ENCODE data around the gene PADI2. TPM values are rescaled to one million over a fixed set of nuclear protein-coding genes. Genes with fewer than 3 reads are reported as not detected.

PADI2 gene
- total RNA-seq, 2 experiments from 2014 or later, result 0.08 TPM; not detected in 1

DNA sequence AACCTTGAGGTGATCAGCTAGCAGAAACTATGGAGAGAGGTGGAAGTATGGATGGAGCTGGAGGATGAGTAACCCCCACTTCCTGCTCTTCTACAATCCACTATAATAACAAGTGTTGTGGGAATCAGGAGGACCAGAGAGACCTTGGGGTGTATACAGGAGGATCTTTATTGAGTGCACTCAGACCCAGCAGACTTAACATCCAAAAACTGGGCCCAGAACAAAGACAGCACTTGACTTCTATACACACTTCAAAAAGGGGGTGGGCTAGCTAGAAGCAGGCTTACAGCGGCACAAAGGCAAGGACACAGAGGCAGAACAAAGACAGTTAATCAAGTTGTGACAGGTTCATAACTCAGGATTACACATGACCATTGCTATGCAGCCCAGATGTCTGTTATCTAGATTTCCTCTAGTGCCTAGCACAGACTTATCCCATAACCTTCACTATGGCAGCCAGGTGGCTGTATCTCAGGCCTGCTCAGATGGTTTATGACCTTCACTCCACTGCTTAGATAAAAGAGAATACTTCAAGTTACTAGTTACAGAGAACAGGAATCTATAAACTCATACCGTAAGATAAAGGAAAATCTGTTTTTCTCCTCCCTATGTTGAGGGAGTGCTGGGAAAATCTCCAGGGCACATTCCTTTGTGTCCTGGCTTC is 36.1 kb upstream of the PADI2 start:
- H3K36me3 ChIP-seq (ENCODE audit: insufficient read depth, low read length), result no peaks in the 10 kb centered on the region
- H3K4me2 ChIP-seq (ENCODE audit: low read length), result no peak overlapping the region
- no peaks in the 10 kb centered on the region for H3K4me1 ChIP-seq (ENCODE audit: insufficient read depth, low read length, poor library complexity, severe bottlenecking)
- H3K4me3 ChIP-seq (ENCODE audit: low read depth, low read length, poor library complexity, severe bottlenecking), result no peak overlapping the region
- H3K27ac ChIP-seq (ENCODE audit: low read depth, low read length, poor library complexity, severe bottlenecking), result no peak overlapping the region
- H3K9me3 ChIP-seq (ENCODE audit: low read length), result peaks cover 12% of the 10 kb centered on the region; the same call in 1 of the 2 replicates
- TF ChIP-seq, protein P1, sequence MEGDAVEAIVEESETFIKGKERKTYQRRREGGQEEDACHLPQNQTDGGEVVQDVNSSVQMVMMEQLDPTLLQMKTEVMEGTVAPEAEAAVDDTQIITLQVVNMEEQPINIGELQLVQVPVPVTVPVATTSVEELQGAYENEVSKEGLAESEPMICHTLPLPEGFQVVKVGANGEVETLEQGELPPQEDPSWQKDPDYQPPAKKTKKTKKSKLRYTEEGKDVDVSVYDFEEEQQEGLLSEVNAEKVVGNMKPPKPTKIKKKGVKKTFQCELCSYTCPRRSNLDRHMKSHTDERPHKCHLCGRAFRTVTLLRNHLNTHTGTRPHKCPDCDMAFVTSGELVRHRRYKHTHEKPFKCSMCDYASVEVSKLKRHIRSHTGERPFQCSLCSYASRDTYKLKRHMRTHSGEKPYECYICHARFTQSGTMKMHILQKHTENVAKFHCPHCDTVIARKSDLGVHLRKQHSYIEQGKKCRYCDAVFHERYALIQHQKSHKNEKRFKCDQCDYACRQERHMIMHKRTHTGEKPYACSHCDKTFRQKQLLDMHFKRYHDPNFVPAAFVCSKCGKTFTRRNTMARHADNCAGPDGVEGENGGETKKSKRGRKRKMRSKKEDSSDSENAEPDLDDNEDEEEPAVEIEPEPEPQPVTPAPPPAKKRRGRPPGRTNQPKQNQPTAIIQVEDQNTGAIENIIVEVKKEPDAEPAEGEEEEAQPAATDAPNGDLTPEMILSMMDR (conservative IDR thresholded peaks at IDR 0.05; ENCODE audit: low read length), result no peak
- no peak for TF ChIP-seq EZH2phosphoT487 (IDR thresholded peaks at IDR 0.05; ENCODE audit: borderline replicate concordance, low read depth, low read length)
- no peak overlapping the region for H2AFZ ChIP-seq (ENCODE audit: low read length)
- no TSS peak for BruUV-seq (replicated peaks)
- CTCF ChIA-PET (ENCODE audit: unreplicated experiment), result no interaction called here
- H3K9me2 ChIP-seq (ENCODE audit: insufficient read depth, low read length), result no peaks in the 10 kb centered on the region
- POLR2A ChIA-PET, result no interaction called here
- H3K79me2 ChIP-seq (ENCODE audit: insufficient read depth, low read depth, low read length), result no peaks in the 10 kb centered on the region
- no peak for DNase-seq (ENCODE audit: low spot score)
- no peaks in the 10 kb centered on the region for H4K20me1 ChIP-seq (ENCODE audit: insufficient read depth, low read length)
- intact Hi-C loops (cut with micrococcal nuclease; ENCODE audit: unreplicated experiment), result no loop called here

DNA sequence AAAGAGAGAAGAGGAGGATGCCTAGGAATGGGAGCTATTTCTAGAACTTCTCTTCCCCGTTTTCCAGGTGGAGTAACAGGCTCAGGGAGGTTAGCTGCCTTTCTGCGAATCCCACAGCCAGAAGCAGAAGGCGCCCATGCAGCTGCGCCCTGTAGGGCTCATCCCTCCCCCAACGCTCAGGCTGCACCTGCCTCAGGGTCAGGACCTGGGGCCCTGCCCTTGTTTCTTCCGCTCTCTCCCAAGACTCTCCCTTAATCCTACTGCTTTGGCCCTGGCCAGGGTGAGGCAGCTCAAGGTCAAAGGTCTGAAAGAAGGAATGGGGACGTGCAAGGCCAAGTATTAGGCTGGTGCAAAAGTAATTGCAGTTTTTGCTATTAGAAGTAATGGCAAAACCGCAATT is 30.5 kb upstream of the PADI2 start:
- intact Hi-C loops (cut with micrococcal nuclease; ENCODE audit: unreplicated experiment), result no loop called here

More for the DNA sequence above, 30.5 kb upstream of the PADI2 start:
- H2AFZ ChIP-seq (ENCODE audit: low read length), result no peak overlapping the region
- H3K9me3 ChIP-seq (ENCODE audit: low read length), result 0 out of 2 replicates have a peak, but pooled peaks cover 3% of the 10 kb centered on the region
- BruUV-seq (replicated peaks), result no TSS peak
- no peak for DNase-seq (ENCODE audit: low spot score)
- TF ChIP-seq EZH2phosphoT487 (IDR thresholded peaks at IDR 0.05; ENCODE audit: borderline replicate concordance, low read depth, low read length), result no peak
- TF ChIP-seq, protein P1 (conservative IDR thresholded peaks at IDR 0.05; ENCODE audit: low read length), result no peak
- H3K4me3 ChIP-seq (ENCODE audit: low read depth, low read length, poor library complexity, severe bottlenecking), result no peak overlapping the region
- H3K9me2 ChIP-seq (ENCODE audit: insufficient read depth, low read length), result no peaks in the 10 kb centered on the region
- CTCF ChIA-PET (ENCODE audit: unreplicated experiment), result no interaction called here
- H3K4me1 ChIP-seq (ENCODE audit: insufficient read depth, low read length, poor library complexity, severe bottlenecking), result no peaks in the 10 kb centered on the region
- no peak overlapping the region for H3K27ac ChIP-seq (ENCODE audit: low read depth, low read length, poor library complexity, severe bottlenecking)
- no peak overlapping the region for H3K4me2 ChIP-seq (ENCODE audit: low read length)
- POLR2A ChIA-PET, result no interaction called here
- H4K20me1 ChIP-seq (ENCODE audit: insufficient read depth, low read length), result no peaks in the 10 kb centered on the region
- no peaks in the 10 kb centered on the region for H3K79me2 ChIP-seq (ENCODE audit: insufficient read depth, low read depth, low read length)
- H3K36me3 ChIP-seq (ENCODE audit: insufficient read depth, low read length), result no peaks in the 10 kb centered on the region

Data from OCI-LY7 (cell line).